Astrocyte (in vitro differentiated cells and primary cell): ENCODE results near the gene PRRX2. TPM values are rescaled to one million over a fixed set of nuclear protein-coding genes. Genes with fewer than 3 reads are reported as not detected.

ENCODE experiments used
- DNase-seq: peaks from one replicate; pipeline ENCODE4 v3.0.0-alpha.2; 2010; ENCODE audit warnings: low read depth
- FAIRE-seq: peaks from 2 replicates; lab custom pipeline; 2011; peaks lifted over from hg19 to GRCh38; lab: Jason Lieb, UNC
- H2AFZ ChIP-seq: 2 replicates; pipeline ENCODE4 v1.6.0; 2012; ENCODE audit warnings: low read depth, low read length, inconsistent platforms
- H3K27ac ChIP-seq: 2 replicates; pipeline ENCODE4 v1.5.1; 2011; ENCODE audit warnings: low read depth, low read length, inconsistent platforms
- H3K27me3 ChIP-seq: 2 replicates; pipeline ENCODE4 v1.6.0; 2011; ENCODE audit warnings: low read length, inconsistent platforms; ENCODE audit not compliant: insufficient read depth
- H3K36me3 ChIP-seq: 2 replicates; pipeline ENCODE4 v1.5.1; 2011; ENCODE audit warnings: low read length, inconsistent platforms; ENCODE audit not compliant: insufficient read depth
- H3K4me1 ChIP-seq: 2 replicates; pipeline ENCODE4 v1.5.1; 2011; ENCODE audit warnings: low read length, inconsistent platforms; ENCODE audit not compliant: insufficient read depth
- H3K4me2 ChIP-seq: 2 replicates; pipeline ENCODE4 v1.6.0; 2012; ENCODE audit warnings: low read length, inconsistent platforms
- H3K4me3 ChIP-seq: 2 replicates; pipeline ENCODE4 v1.5.1; 2011; ENCODE audit warnings: low read depth, mild to moderate bottlenecking, low read length, inconsistent platforms; ENCODE audit not compliant: insufficient read depth
- H3K79me2 ChIP-seq: 2 replicates; pipeline ENCODE4 v1.6.0; 2012; ENCODE audit warnings: mild to moderate bottlenecking, low read length, inconsistent platforms; ENCODE audit not compliant: insufficient read depth
- H3K9ac ChIP-seq: 2 replicates; pipeline ENCODE4 v1.6.0; 2012; ENCODE audit warnings: mild to moderate bottlenecking, low read length, inconsistent platforms
- H3K9me3 ChIP-seq: 2 replicates; pipeline ENCODE4 v1.5.1; 2012; ENCODE audit warnings: low read depth, mild to moderate bottlenecking, low read length, inconsistent platforms; ENCODE audit not compliant: insufficient read depth
- H4K20me1 ChIP-seq: 2 replicates; pipeline ENCODE4 v1.6.0; 2012; ENCODE audit warnings: low read length, inconsistent platforms; ENCODE audit not compliant: insufficient read depth
- H3K27ac Mint-ChIP-seq: one replicate; pipeline ENCODE4 v1.8.0; 2021; ENCODE audit warnings: mild to moderate bottlenecking, mixed read lengths; ENCODE audit not compliant: unreplicated experiment
- H3K27me3 Mint-ChIP-seq: one replicate; pipeline ENCODE4 v1.8.0; 2021; ENCODE audit warnings: low read depth, mixed read lengths; ENCODE audit not compliant: unreplicated experiment
- H3K36me3 Mint-ChIP-seq: one replicate; pipeline ENCODE4 v1.8.0; 2021; ENCODE audit warnings: low read depth, mixed read lengths; ENCODE audit not compliant: unreplicated experiment
- H3K4me1 Mint-ChIP-seq: one replicate; pipeline ENCODE4 v1.8.0; 2021; ENCODE audit warnings: low read depth, mixed read lengths; ENCODE audit not compliant: unreplicated experiment
- H3K4me3 Mint-ChIP-seq: one replicate; pipeline ENCODE4 v1.8.0; 2021; ENCODE audit warnings: mild to moderate bottlenecking, moderate library complexity, mixed read lengths; ENCODE audit not compliant: unreplicated experiment
- H3K9me3 Mint-ChIP-seq: one replicate; pipeline ENCODE4 v1.8.0; 2021; ENCODE audit warnings: mild to moderate bottlenecking, mixed read lengths; ENCODE audit not compliant: unreplicated experiment
- EZH2 ChIP-seq: IDR thresholded peaks from 2 replicates; pipeline ENCODE4 v1.6.1; 2012; ENCODE audit warnings: mild to moderate bottlenecking, low read length, inconsistent platforms; ENCODE audit not compliant: insufficient read depth
- total RNA-seq: library from RNA; stranded (reverse); gene quantifications from 2 replicates; pipeline ENCODE4 v1.2.1, GENCODE V29; 2021
- TF ChIP-seq, protein P1 (sequence below): IDR thresholded peaks from 2 replicates; pipeline ENCODE4 v1.5.1; 2011; ENCODE audit warnings: low read depth, mild to moderate bottlenecking, inconsistent platforms, low read length, moderate library complexity; ENCODE audit not compliant: insufficient read depth

PRRX2 gene
- total RNA-seq, 1 donor from 2014 or later = not detected

DNA sequence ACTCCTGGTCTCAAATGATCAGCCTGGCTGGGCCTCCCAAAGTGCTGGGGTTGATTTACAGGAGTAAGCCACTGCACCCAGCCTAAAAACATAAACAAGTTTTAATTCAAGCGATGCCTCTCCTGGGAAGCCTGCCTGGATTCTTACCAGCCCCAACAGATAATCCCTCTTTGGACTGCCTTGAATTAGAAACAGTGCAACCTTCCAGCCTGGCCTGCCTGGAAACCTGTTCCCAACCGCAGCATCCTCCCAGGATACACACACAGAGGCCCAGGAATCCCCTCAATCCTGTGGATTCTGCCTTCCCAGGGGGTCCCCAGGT lies 68.1 kb downstream of the PRRX2 start:
- no peaks in the 10 kb centered on the region for H3K9me3 Mint-ChIP-seq
- Histone ChIP-seq H3K9ac (no peak overlapping the region), H3K4me1 (peaks cover 6% of the 10 kb centered on the region), H2AFZ (no peak overlapping the region), H3K27me3 (peaks cover 20% of the 10 kb centered on the region), H3K4me3 (no peak overlapping the region), H3K4me2 (no peak overlapping the region), H4K20me1 (no peaks in the 10 kb centered on the region), H3K36me3 (no peaks in the 10 kb centered on the region), H3K9me3 (no peaks in the 10 kb centered on the region), H3K79me2 (no peaks in the 10 kb centered on the region), H3K27ac (no peak overlapping the region)
- H3K4me1 Mint-ChIP-seq = no peaks in the 10 kb centered on the region
- peaks cover 50% of the 10 kb centered on the region for H3K27me3 Mint-ChIP-seq
- no peak for FAIRE-seq
- H3K4me3 Mint-ChIP-seq = no peak overlapping the region
- TF ChIP-seq EZH2 = no peak
- TF ChIP-seq, protein P1, sequence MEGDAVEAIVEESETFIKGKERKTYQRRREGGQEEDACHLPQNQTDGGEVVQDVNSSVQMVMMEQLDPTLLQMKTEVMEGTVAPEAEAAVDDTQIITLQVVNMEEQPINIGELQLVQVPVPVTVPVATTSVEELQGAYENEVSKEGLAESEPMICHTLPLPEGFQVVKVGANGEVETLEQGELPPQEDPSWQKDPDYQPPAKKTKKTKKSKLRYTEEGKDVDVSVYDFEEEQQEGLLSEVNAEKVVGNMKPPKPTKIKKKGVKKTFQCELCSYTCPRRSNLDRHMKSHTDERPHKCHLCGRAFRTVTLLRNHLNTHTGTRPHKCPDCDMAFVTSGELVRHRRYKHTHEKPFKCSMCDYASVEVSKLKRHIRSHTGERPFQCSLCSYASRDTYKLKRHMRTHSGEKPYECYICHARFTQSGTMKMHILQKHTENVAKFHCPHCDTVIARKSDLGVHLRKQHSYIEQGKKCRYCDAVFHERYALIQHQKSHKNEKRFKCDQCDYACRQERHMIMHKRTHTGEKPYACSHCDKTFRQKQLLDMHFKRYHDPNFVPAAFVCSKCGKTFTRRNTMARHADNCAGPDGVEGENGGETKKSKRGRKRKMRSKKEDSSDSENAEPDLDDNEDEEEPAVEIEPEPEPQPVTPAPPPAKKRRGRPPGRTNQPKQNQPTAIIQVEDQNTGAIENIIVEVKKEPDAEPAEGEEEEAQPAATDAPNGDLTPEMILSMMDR = no peak
- H3K27ac Mint-ChIP-seq = no peak overlapping the region
- H3K36me3 Mint-ChIP-seq = no peaks in the 10 kb centered on the region
- no peak for DNase-seq

DNA sequence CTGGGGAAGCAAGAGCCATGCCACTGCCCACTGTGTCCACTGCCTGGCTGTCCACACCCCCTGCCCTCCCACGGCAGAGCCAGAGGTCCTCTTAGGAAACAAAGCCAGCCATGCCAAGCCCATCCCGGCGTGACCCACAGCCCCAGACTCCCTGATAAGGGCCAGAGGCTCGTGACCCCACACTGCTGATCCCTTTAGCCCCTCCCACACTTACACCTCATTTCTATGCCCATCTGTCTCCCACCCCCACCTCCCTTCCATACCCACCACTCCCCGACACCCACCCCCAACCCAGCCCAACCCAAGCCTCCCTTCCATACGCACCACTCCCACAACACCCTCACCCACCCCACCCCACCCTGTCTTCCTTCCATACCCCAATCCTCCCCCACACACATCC lies 70.1 kb downstream of the PRRX2 start:
- peaks cover 16% of the 10 kb centered on the region for H3K27me3 ChIP-seq
- no peaks in the 10 kb centered on the region for H3K36me3 ChIP-seq
- no peaks in the 10 kb centered on the region for H3K36me3 Mint-ChIP-seq
- H3K27ac Mint-ChIP-seq = no peak overlapping the region
- H3K4me1 ChIP-seq = peaks cover 6% of the 10 kb centered on the region
- H2AFZ ChIP-seq = no peak overlapping the region
- DNase-seq (no peak), FAIRE-seq (no peak)
- no peak overlapping the region for H3K27ac ChIP-seq
- no peaks in the 10 kb centered on the region for H3K9me3 ChIP-seq
- H3K4me1 Mint-ChIP-seq = no peaks in the 10 kb centered on the region
- no peaks in the 10 kb centered on the region for H3K79me2 ChIP-seq
- H3K9me3 Mint-ChIP-seq = no peaks in the 10 kb centered on the region
- H3K27me3 Mint-ChIP-seq = peaks cover 41% of the 10 kb centered on the region
- no peak overlapping the region for H3K4me2 ChIP-seq
- no peak overlapping the region for H3K4me3 ChIP-seq
- H4K20me1 ChIP-seq = no peaks in the 10 kb centered on the region
- H3K4me3 Mint-ChIP-seq = no peak overlapping the region
- H3K9ac ChIP-seq = no peak overlapping the region
- no peak for TF ChIP-seq EZH2
- TF ChIP-seq, protein P1 = no peak

DNA sequence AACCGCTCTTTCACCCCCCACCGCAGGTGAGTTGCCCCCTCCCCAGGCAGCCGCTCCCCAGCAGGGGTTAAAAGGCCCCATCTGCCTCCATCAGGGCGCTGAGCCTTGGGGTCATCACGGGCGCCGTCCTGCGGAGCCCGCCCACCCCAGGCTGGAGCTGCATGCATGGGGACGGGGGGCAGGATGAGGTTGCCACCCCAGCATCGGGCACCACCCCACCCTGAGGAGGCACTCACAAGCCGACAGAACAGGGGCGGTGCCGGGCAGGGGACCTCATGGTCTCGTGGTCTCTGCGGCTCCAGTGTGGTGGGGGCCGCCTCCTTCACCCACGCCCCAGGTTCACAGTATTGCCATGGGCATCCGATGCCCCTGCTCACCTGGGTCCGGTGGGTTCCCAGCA lies 70.9 kb downstream of the PRRX2 start:
- Mint-ChIP-seq H3K27ac (no peak overlapping the region), H3K36me3 (no peaks in the 10 kb centered on the region), H3K27me3 (peaks cover 36% of the 10 kb centered on the region), H3K4me3 (no peak overlapping the region), H3K9me3 (no peaks in the 10 kb centered on the region), H3K4me1 (no peaks in the 10 kb centered on the region)
- Histone ChIP-seq H3K27ac (no peak overlapping the region), H3K9me3 (no peaks in the 10 kb centered on the region), H3K36me3 (no peaks in the 10 kb centered on the region), H3K9ac (no peak overlapping the region), H4K20me1 (no peaks in the 10 kb centered on the region), H3K4me3 (no peak overlapping the region), H3K4me2 (no peak overlapping the region), H3K4me1 (peaks cover 6% of the 10 kb centered on the region), H2AFZ (no peak overlapping the region), H3K79me2 (no peaks in the 10 kb centered on the region), H3K27me3 (peaks cover 13% of the 10 kb centered on the region)
- no peak for DNase-seq
- no peak for TF ChIP-seq EZH2
- TF ChIP-seq, protein P1 = no peak
- FAIRE-seq = no peak
